ENCODE results near the gene GLG1. TPM values are rescaled to one million over a fixed set of nuclear protein-coding genes. Genes with fewer than 3 reads are reported as not detected.
"Not testable (repeated sequence)": the region's sequence is repeated elsewhere in the genome, so short reads cannot be mapped to it uniquely, and the experiment has no call there.

The GLG1 gene
- polyA plus RNA-seq, 2 donors, result 17.9 to 20.6 TPM

DNA sequence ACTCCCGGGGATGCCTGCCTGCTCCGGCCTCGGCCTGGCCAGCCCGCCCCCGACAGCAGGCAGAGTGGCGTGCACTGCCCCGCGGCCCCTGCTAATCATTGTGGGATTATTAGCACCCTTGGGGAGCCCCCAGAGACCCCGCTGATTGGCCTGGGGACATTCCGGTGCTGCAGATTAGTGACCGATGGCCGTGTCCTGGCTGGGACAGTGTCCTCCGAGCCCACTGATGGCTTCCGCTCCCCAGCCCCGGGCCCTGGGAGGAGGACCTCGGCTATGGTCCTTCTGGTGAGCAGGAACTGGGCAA lies 185.5 kb downstream of the GLG1 start:
- H3K4me1 ChIP-seq (ENCODE audit: control insufficient read depth in 2 of 2, insufficient read depth in 2 of 2, low read length in 1 of 2); H3K36me3 ChIP-seq (ENCODE audit: control insufficient read depth in 2 of 2, insufficient read depth in 2 of 2, low read length in 1 of 2); H3K4me3 ChIP-seq (ENCODE audit: low read depth in 1 of 2, low read length in 2 of 2); H3K27ac ChIP-seq (ENCODE audit: low read depth in 2 of 2, low read length in 1 of 2); H3K9me3 ChIP-seq (ENCODE audit: control insufficient read depth in 2 of 2, insufficient read depth in 1 of 2, low read depth in 1 of 2, low read length in 1 of 2); H3K27me3 ChIP-seq (ENCODE audit: control insufficient read depth in 1 of 2, insufficient read depth in 2 of 2, low read length in 2 of 2): not testable (repeated sequence)
- WGBS, 2 donors, result 78 to 88% methylated on average over 5 to 11 of the region's 16 CpGs

GRCh38 chr16:74420612-74421481 lies 186.1 kb downstream of the GLG1 start, which contains the start of gene CLEC18B:
Gene CLEC18B, minus strand, starts transcription at chr16:74421478. Its CDS starts 208 bp downstream, at chr16:74421270.
- not testable (repeated sequence) for H3K4me1 ChIP-seq (ENCODE audit: control insufficient read depth in 2 of 2, insufficient read depth in 2 of 2, low read length in 1 of 2); H3K9me3 ChIP-seq (ENCODE audit: control insufficient read depth in 2 of 2, insufficient read depth in 1 of 2, low read depth in 1 of 2, low read length in 1 of 2); H3K27me3 ChIP-seq (ENCODE audit: control insufficient read depth in 1 of 2, insufficient read depth in 2 of 2, low read length in 2 of 2); H3K4me3 ChIP-seq (ENCODE audit: low read depth in 1 of 2, low read length in 2 of 2); H3K27ac ChIP-seq (ENCODE audit: low read depth in 2 of 2, low read length in 1 of 2); H3K36me3 ChIP-seq (ENCODE audit: control insufficient read depth in 2 of 2, insufficient read depth in 2 of 2, low read length in 1 of 2)
- WGBS, 2 donors, result 63% methylated on average over 11 of the region's 27 CpGs; no CpG with 5 or more reads in 1 of the 2 donors

- not testable (repeated sequence) for H3K4me1 ChIP-seq (ENCODE audit: control insufficient read depth in 2 of 2, insufficient read depth in 2 of 2, low read length in 1 of 2); H3K36me3 ChIP-seq (ENCODE audit: control insufficient read depth in 2 of 2, insufficient read depth in 2 of 2, low read length in 1 of 2); H3K9me3 ChIP-seq (ENCODE audit: control insufficient read depth in 2 of 2, insufficient read depth in 1 of 2, low read depth in 1 of 2, low read length in 1 of 2); H3K4me3 ChIP-seq (ENCODE audit: low read depth in 1 of 2, low read length in 2 of 2); H3K27me3 ChIP-seq (ENCODE audit: control insufficient read depth in 1 of 2, insufficient read depth in 2 of 2, low read length in 2 of 2); H3K27ac ChIP-seq (ENCODE audit: low read depth in 2 of 2, low read length in 1 of 2)
- WGBS, 2 donors, result 75 to 76% methylated on average over 6 to 9 of the region's 14 CpGs
Measured at GRCh38 chr16:74419811-74420210, 187.1 kb downstream of the GLG1 start.

- not testable (repeated sequence) for H3K27me3 ChIP-seq (ENCODE audit: control insufficient read depth in 1 of 2, insufficient read depth in 2 of 2, low read length in 2 of 2); H3K9me3 ChIP-seq (ENCODE audit: control insufficient read depth in 2 of 2, insufficient read depth in 1 of 2, low read depth in 1 of 2, low read length in 1 of 2); H3K4me1 ChIP-seq (ENCODE audit: control insufficient read depth in 2 of 2, insufficient read depth in 2 of 2, low read length in 1 of 2); H3K4me3 ChIP-seq (ENCODE audit: low read depth in 1 of 2, low read length in 2 of 2); H3K36me3 ChIP-seq (ENCODE audit: control insufficient read depth in 2 of 2, insufficient read depth in 2 of 2, low read length in 1 of 2); H3K27ac ChIP-seq (ENCODE audit: low read depth in 2 of 2, low read length in 1 of 2)
- 93% methylated on average over 11 to 14 of the region's 15 CpGs for WGBS, 2 donors
Measured at GRCh38 chr16:74417897-74418296, 189.0 kb downstream of the GLG1 start.

DNA sequence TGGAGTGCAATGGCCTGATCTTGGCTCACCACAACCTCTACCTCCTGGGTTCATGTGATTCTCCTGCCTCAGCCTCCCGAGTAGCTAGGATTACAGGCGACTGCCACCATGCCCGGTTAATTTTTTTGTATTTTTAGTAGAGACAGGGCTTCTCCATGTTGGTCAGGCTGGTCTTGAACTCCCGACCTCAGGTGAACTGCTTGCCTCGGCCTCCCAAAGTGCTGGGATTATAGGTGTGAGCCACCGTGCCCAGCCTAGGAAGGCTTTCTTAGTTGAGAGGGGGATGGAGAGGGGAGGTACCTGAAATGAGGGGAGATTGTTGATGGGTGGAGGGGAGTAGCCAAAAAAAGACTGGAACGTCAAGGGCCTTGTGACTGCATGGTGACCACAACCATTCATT lies 193.0 kb downstream of the GLG1 start:
- H3K27me3 ChIP-seq (ENCODE audit: control insufficient read depth in 1 of 2, insufficient read depth in 2 of 2, low read length in 2 of 2); H3K27ac ChIP-seq (ENCODE audit: low read depth in 2 of 2, low read length in 1 of 2); H3K4me1 ChIP-seq (ENCODE audit: control insufficient read depth in 2 of 2, insufficient read depth in 2 of 2, low read length in 1 of 2); H3K9me3 ChIP-seq (ENCODE audit: control insufficient read depth in 2 of 2, insufficient read depth in 1 of 2, low read depth in 1 of 2, low read length in 1 of 2); H3K36me3 ChIP-seq (ENCODE audit: control insufficient read depth in 2 of 2, insufficient read depth in 2 of 2, low read length in 1 of 2); H3K4me3 ChIP-seq (ENCODE audit: low read depth in 1 of 2, low read length in 2 of 2): not testable (repeated sequence)
- WGBS, 2 donors, result 81 to 86% methylated on average over 7 of the region's 7 CpGs

DNA sequence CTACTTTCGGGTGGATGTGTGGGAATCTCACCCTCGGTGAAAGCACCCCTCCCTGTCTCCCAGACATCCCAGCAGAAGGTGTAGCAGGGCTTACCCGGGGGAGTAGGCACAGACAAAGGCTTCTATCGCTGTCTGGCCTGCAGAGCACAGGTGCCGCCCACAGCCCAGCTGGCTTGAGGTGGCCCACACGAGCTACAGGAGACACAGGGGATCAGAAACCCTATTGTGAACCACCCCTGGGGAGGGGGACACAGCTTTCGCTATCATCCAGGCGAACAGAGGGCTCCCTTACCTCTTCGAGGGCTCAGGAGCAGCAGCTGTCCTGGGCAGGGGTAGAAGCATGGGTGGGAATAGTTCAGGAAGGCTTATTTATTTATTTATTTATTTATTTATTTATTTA lies 193.4 kb downstream of the GLG1 start:
- H3K4me1 ChIP-seq (ENCODE audit: control insufficient read depth in 2 of 2, insufficient read depth in 2 of 2, low read length in 1 of 2); H3K36me3 ChIP-seq (ENCODE audit: control insufficient read depth in 2 of 2, insufficient read depth in 2 of 2, low read length in 1 of 2); H3K27me3 ChIP-seq (ENCODE audit: control insufficient read depth in 1 of 2, insufficient read depth in 2 of 2, low read length in 2 of 2); H3K9me3 ChIP-seq (ENCODE audit: control insufficient read depth in 2 of 2, insufficient read depth in 1 of 2, low read depth in 1 of 2, low read length in 1 of 2); H3K4me3 ChIP-seq (ENCODE audit: low read depth in 1 of 2, low read length in 2 of 2); H3K27ac ChIP-seq (ENCODE audit: low read depth in 2 of 2, low read length in 1 of 2): not testable (repeated sequence)
- 91 to 96% methylated on average over 7 to 9 of the region's 9 CpGs for WGBS, 2 donors

DNA sequence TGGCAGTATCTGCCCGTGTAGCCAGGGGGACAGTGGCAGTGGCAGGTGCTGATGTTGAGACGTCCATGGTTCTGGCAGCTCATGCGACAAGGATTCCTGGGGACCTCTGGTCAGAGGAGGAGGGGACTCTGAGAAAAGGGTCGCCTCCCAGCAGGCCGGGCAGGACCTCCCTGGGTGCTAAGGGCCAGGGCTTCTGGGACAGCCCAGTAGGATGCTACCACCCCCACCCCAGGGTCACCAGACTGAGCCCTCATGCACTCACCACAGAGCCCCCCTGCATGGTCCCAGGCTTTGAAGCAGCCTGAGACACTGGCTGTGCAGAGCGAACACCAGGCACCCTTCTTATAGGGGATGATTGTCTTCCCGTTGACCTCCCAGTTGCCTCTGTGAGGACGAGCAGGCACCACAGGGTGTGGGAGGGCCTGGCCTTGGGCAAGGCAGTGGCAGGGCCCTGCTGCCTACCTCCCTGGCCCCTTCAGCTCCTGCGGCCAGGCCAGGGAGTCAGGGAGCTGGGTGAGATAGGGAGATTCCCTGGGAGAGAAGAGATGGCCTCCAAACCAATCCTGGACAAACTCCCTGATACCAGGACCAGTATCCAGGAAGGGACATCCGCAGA lies 194.0 kb downstream of the GLG1 start:
- not testable (repeated sequence) for H3K36me3 ChIP-seq (ENCODE audit: control insufficient read depth in 2 of 2, insufficient read depth in 2 of 2, low read length in 1 of 2); H3K4me3 ChIP-seq (ENCODE audit: low read depth in 1 of 2, low read length in 2 of 2); H3K27me3 ChIP-seq (ENCODE audit: control insufficient read depth in 1 of 2, insufficient read depth in 2 of 2, low read length in 2 of 2); H3K4me1 ChIP-seq (ENCODE audit: control insufficient read depth in 2 of 2, insufficient read depth in 2 of 2, low read length in 1 of 2); H3K9me3 ChIP-seq (ENCODE audit: control insufficient read depth in 2 of 2, insufficient read depth in 1 of 2, low read depth in 1 of 2, low read length in 1 of 2); H3K27ac ChIP-seq (ENCODE audit: low read depth in 2 of 2, low read length in 1 of 2)
- WGBS, 2 donors, result 81% methylated on average over 7 to 8 of the region's 10 CpGs

DNA sequence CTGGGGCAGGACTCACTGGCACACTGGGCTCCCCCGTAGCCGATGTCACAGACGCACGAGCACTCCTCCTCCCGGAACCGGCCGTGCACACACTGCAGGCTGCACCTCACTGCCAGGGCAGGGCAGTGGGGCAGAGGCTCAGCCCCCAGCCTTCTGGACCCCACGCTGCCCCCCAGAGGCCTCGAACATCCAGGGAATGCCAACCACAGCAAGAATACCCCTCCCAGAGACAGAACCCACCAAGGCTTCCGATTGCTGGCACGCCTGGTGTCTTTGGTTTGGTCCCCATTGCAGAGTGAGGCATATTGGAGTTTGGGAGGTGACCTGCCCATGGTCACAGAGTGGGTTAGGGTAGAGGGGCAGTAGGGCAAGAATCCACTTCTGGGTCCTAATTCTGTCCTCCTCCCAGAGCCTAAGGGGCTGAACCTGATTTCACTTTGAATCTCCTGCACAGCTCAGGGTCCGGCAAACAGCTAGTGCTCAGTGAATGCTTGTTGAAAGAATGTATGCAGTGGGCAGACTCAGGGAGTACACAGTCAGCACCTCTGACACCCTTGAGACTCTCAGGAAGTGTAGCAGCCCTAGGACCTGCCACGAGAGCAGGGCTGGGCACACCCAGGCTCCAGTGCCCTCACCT lies 194.7 kb downstream of the GLG1 start:
- H3K4me3 ChIP-seq (ENCODE audit: low read depth in 1 of 2, low read length in 2 of 2); H3K27ac ChIP-seq (ENCODE audit: low read depth in 2 of 2, low read length in 1 of 2); H3K4me1 ChIP-seq (ENCODE audit: control insufficient read depth in 2 of 2, insufficient read depth in 2 of 2, low read length in 1 of 2); H3K27me3 ChIP-seq (ENCODE audit: control insufficient read depth in 1 of 2, insufficient read depth in 2 of 2, low read length in 2 of 2); H3K9me3 ChIP-seq (ENCODE audit: control insufficient read depth in 2 of 2, insufficient read depth in 1 of 2, low read depth in 1 of 2, low read length in 1 of 2); H3K36me3 ChIP-seq (ENCODE audit: control insufficient read depth in 2 of 2, insufficient read depth in 2 of 2, low read length in 1 of 2): not testable (repeated sequence)
- 72 to 73% methylated on average over 5 of the region's 13 CpGs for WGBS, 2 donors

DNA sequence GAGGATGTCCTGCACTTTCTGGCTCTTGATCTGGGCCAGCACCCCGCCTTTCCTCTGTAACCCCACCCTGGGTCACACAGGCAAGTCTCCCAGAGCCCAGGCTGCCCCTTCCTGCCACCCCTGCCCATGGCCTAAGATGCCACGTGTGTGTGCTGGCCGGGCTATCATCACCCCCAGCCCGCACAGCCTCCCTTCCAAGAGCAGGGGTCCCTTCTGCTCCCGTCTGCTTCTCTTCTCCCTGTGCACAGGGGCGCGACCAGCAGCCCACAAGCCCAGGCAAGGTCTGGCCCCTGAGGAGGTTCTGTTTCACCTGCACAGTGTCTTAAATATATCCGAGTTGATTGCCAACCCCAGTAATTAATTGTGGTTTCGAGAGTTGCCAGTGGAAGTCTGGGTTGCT lies 195.9 kb downstream of the GLG1 start:
- H3K27me3 ChIP-seq (ENCODE audit: control insufficient read depth in 1 of 2, insufficient read depth in 2 of 2, low read length in 2 of 2); H3K27ac ChIP-seq (ENCODE audit: low read depth in 2 of 2, low read length in 1 of 2); H3K36me3 ChIP-seq (ENCODE audit: control insufficient read depth in 2 of 2, insufficient read depth in 2 of 2, low read length in 1 of 2); H3K9me3 ChIP-seq (ENCODE audit: control insufficient read depth in 2 of 2, insufficient read depth in 1 of 2, low read depth in 1 of 2, low read length in 1 of 2); H3K4me3 ChIP-seq (ENCODE audit: low read depth in 1 of 2, low read length in 2 of 2); H3K4me1 ChIP-seq (ENCODE audit: control insufficient read depth in 2 of 2, insufficient read depth in 2 of 2, low read length in 1 of 2): not testable (repeated sequence)
- 51 to 65% methylated on average over 5 to 9 of the region's 9 CpGs for WGBS, 2 donors

Measured in esophagus (tissue), 2 donors.